Coronary artery (tissue), 2 donors: ENCODE results near the gene UGT1A7.
A peak's percentile ranks its signal among the peaks of the same experiment; 100 is the strongest.

Source experiments
- DNase-seq: peaks from one replicate; pipeline ENCODE4 v3.0.0-alpha.2; 2017; ENCODE audit warnings: low spot score
- H3K27ac ChIP-seq, 2 donors: fragments of 200-600 bp; sonication (generic); one replicate each; pipeline ENCODE4 v1.5.1; 2016 to 2019
- H3K4me3 ChIP-seq: fragments of 200-600 bp; sonication (generic); 2 replicates; pipeline ENCODE4 v1.5.1; 2016; ENCODE audit warnings: mild to moderate bottlenecking, moderate library complexity
- TF ChIP-seq, protein P1 (sequence below): fragments of 200-600 bp; sonication (generic); IDR thresholded peaks from one replicate; pipeline ENCODE4 v1.5.1; 2019; ENCODE audit warnings: antibody characterized with exemption

Gene UGT1A7

DNA sequence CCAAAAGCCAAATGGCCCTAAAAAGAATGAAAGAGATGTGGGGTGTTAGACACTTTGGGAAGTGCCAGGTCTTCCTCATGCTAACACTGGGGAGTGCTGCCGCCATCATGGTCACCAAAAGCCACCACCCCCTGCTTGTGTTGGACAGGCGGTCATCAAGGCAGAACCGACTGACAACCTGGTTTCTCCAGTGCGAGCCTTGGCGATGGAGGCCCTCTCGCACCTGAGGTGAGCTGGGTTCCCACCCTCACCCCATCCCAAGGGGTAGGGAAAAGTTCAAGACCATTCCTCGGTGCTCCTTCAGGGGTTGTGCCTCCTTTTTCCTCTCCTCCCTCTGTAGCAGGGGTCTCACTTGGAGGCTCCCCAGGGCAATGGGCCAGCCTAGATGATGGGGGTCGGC lies 130.0 kb downstream of the UGT1A7 start:
- TF ChIP-seq, protein P1, sequence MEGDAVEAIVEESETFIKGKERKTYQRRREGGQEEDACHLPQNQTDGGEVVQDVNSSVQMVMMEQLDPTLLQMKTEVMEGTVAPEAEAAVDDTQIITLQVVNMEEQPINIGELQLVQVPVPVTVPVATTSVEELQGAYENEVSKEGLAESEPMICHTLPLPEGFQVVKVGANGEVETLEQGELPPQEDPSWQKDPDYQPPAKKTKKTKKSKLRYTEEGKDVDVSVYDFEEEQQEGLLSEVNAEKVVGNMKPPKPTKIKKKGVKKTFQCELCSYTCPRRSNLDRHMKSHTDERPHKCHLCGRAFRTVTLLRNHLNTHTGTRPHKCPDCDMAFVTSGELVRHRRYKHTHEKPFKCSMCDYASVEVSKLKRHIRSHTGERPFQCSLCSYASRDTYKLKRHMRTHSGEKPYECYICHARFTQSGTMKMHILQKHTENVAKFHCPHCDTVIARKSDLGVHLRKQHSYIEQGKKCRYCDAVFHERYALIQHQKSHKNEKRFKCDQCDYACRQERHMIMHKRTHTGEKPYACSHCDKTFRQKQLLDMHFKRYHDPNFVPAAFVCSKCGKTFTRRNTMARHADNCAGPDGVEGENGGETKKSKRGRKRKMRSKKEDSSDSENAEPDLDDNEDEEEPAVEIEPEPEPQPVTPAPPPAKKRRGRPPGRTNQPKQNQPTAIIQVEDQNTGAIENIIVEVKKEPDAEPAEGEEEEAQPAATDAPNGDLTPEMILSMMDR, result no peak
- Histone ChIP-seq H3K4me3 (no peak overlapping the region), H3K27ac (no peak overlapping the region)
- peak; percentile 41 for DNase-seq

DNA sequence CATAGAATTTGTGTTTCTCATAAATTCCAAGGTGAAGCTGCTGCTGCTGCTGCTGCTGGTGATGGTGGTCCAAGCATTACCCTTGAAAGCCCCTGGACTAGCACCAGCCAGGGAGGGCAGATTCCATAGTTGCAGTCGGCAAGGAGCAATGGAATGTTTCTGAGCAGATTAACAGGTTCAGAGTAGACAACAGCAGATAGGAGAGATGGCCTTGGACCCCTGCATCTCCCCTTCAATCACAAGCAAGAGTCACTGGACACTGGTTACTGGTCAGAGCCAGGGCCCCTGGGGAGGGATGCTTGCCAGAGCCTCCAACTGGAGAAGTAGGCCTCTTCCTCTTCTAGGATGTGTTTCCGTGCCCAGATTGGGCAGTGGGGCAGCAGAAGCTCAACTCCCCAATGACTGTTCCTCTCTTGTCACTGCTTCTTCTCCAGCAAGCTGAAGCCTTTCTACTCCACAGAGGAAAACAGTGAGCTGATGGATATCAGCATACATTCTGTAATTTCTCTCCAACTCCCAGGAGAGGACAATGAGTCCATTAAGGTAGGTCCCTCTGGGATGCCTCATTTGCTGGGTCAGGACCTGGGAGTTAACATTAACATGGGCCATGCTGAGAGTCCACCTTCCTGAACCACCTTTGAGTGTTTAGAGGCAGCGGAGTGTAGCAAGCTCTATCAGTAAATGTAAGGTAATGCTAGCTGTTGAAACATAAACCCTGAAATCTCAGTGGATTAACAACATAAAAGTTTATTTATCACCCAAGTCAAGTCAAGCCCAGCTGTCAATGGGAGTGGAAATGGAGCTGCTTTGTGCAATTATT lies 131.7 kb downstream of the UGT1A7 start:
- peak; percentile 43 for DNase-seq

DNA sequence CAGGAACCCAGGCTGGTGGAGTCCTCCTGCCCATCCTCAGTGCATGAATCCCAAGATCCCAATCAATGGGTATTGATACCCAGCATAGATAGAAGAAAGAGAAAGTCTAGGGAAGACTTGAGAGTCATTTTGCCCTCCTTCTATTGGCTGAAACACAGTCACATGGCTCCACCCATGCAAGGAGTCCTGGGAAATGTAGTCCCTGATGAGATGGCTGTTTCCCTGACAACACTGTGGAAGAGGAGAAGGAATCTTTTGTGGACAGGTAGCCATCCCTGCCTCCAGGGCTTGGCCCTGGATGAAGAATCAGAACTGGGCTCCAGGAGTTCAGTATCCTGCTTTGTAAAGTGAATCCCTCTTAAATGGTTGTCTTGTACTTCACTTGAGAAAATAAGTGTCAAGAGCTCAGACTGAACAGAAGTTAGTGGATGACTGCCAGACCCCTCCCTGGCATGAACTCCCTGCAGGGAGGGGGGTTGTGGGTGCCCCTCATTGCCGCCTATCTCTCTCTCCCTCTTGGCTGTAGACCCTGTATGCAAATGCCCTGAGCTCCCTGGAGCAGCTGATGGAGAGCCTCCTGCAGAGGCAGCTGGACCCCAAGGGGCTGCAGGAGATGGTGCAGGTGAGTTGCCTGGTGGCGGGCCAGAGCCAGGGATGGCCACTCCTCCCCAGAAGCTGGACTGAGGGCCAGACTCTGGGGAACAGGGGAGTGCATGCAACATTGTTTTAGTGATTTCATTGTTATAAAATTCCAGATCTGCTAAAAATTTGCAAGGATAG lies 132.5 kb downstream of the UGT1A7 start:
- peak; percentile 43 for DNase-seq
- H3K27ac ChIP-seq, result no peak overlapping the region
- TF ChIP-seq, protein P1, result no peak

More for the DNA sequence above, 131.7 kb downstream of the UGT1A7 start:
- Histone ChIP-seq H3K27ac (no peak overlapping the region), H3K4me3 (no peak overlapping the region)
- TF ChIP-seq, protein P1, result no peak

DNA sequence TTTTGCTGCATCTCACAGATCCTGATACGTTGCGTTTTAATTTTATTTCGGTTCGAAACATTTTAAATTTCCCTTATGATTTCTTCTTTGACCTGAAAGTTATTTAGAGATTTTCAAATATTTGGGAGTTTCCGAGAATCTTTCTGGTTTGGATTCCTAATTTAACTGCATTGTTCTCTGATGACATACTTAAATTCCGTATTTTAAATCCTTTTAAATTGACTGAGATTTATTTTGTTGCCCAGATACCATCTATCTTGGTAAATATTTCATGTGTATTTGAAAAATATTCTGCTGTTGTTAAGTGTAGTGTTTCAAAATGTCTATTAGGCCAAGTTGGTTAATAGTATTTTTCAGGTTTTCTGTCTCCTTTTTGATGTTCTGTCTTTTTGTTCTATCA lies 134.2 kb downstream of the UGT1A7 start:
- H3K27ac ChIP-seq, result no peak overlapping the region
- TF ChIP-seq, protein P1, result no peak
- H3K4me3 ChIP-seq, result no peak overlapping the region
- no peak for DNase-seq

More for the DNA sequence above, 132.5 kb downstream of the UGT1A7 start:
- H3K4me3 ChIP-seq, result no peak overlapping the region

DNA sequence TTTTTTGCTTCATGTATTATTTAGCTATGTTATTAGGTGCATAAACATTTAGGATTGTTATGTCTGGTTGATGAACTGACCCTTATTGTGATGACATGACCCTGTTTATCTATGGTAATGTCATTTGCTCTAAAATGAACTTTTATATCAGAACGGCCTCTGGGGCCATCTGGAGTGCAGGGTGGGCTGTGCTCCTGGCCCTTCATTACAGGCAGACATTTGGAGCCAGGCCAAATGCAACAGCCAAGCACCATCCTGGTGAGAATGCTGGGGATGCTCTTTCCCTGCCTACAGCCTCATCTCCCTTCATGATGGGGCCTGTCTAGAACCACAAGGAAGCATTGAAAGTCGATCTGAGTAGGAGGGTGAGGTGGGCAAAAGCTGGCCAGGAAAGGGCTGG lies 134.6 kb downstream of the UGT1A7 start:
- H3K27ac ChIP-seq, result no peak overlapping the region
- H3K4me3 ChIP-seq, result no peak overlapping the region
- TF ChIP-seq, protein P1, result no peak
- DNase-seq, result peak; percentile 12

DNA sequence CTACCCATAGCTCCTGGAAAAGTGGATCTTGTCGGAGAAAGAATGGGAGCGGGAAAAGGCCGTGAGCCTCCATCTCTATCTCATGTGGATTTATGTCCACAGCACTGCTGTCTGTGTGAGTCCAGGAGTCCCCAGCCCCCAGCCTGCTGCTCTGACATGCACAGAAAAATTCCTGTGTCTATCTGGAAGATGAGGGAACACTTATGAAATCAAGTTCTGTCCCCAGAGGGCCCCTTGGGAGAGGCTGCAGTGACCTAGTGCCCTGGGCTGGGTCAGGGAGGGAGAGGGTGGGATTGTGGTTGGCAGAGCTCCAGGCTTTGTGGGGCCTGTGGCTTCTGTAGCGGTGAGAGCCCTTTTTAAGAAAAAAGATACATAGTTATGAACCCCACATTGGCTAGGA lies 135.1 kb downstream of the UGT1A7 start:
- TF ChIP-seq, protein P1, result no peak
- Histone ChIP-seq H3K4me3 (no peak overlapping the region), H3K27ac (no peak overlapping the region)
- peak; percentile 57 for DNase-seq
